ENCODE data around the gene AK3.
A peak's percentile ranks its signal among the peaks of the same experiment; 100 is the strongest.
"Not testable (repeated sequence)": the region's sequence is repeated elsewhere in the genome, so short reads cannot be mapped to it uniquely, and the experiment has no call there.

The AK3 gene

GRCh38 chr9:4662989-4663792 is 77.8 kb downstream of the AK3 start:
- no peak for DNase-seq

DNA sequence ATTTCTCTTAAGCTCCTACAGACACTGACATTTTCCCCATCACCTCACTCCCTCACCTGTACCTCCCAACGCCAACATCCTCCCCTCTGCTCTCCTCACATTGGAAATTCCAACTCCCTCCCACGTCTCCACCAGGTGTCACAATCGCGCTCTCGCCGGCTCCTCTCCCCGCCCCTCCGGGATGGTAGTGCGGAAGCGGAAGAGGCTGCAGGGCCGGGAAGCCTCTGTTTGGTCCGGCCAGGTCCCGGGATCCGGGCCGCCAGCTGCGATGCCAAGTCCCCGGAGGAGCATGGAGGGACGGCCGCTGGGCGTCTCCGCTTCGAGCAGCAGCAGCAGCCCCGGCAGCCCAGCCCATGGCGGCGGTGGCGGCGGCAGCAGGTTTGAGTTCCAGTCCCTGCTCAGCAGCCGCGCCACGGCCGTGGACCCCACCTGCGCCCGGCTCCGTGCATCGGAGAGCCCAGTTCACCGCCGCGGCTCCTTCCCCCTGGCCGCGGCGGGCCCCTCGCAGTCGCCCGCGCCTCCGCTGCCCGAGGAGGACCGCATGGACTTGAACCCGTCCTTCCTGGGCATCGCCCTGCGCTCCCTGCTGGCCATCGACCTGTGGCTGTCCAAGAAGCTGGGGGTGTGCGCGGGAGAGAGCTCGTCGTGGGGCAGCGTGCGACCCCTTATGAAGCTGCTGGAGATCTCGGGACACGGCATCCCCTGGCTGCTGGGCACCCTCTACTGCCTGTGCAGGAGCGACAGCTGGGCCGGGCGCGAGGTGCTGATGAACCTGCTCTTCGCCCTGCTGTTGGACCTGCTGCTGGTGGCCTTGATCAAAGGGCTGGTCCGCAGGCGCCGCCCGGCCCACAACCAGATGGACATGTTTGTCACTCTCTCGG is 78.7 kb downstream of the AK3 start, which contains the start of gene PLPP6:
Gene PLPP6, plus strand, starts transcription at position 187 of the 881 bp plus-strand sequence. Its CDS starts 82 bp downstream, at position 269.
- DNase-seq: peak; percentile 63 to 67

- DNase-seq: no peak
These were observed 79.4 kb downstream of the AK3 start for GRCh38 chr9:4661611-4662010.

- no peak for DNase-seq
These were observed 79.8 kb downstream of the AK3 start for GRCh38 chr9:4661165-4661564.

DNA sequence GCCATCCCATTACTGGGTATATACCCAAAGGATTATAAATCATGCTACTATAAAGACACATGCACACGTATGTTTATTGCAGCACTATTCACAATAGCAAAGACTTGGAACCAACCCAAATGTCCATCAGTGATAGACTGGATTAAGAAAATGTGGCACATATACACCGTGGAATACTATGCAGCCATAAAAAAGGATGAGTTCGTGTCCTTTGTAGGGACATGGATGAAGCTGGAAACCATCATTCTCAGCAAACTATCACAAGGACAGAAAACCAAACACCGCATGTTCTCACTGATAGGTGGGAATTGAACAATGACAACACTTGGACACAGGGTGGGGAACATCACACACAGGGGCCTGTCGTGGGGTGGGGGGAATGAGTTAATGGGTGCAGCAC is 80.3 kb downstream of the AK3 start:
- DNase-seq: not testable (repeated sequence)

Measured in stimulated activated CD4-positive, alpha-beta T cell treated with anti-CD3 and anti-CD28 coated beads, Interleukin-4, amount 100 ng/mL, for 4 hours (primary cell).